ENCODE results near the gene RERE.
A peak's percentile ranks its signal among the peaks of the same experiment; 100 is the strongest.

RERE gene

DNA sequence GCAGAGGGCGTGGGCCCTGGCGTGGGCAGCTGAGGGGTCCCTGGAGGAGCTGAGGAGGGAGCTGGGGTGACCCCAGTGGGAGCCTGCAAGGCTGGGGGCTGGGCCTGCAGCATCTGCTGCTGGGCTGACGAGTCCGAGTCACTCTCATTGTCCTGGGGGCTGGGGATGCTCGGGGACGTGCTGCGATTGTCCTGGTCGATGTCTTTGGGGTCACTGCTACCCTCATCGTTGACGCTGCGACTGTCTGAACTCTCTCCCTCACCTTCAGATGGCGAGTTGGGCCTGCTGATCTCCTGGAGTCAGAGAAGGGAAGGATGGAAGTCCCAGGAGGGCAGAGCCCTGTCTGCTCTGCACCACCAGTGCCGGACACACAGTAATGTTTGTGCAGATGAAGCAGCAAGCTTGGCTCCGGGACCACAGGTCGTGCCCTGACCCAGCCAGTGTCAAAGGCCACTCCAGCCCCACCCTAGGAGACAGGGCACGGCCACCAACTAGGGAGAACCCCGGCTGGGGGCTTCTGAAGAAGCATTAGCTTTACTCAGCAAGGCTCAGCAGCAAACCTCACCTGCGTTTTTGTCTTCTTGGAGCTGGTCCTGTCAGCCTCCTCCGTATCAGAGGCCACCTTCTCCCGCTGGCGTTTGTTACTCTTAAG lies 456.1 kb downstream of the RERE start:
- ATAC-seq, result no peak
- DNase-seq, result no peak

GRCh38 chr1:8360493-8361197 lies 456.8 kb downstream of the RERE start:
- ATAC-seq, result no peak
- no peak for DNase-seq

DNA sequence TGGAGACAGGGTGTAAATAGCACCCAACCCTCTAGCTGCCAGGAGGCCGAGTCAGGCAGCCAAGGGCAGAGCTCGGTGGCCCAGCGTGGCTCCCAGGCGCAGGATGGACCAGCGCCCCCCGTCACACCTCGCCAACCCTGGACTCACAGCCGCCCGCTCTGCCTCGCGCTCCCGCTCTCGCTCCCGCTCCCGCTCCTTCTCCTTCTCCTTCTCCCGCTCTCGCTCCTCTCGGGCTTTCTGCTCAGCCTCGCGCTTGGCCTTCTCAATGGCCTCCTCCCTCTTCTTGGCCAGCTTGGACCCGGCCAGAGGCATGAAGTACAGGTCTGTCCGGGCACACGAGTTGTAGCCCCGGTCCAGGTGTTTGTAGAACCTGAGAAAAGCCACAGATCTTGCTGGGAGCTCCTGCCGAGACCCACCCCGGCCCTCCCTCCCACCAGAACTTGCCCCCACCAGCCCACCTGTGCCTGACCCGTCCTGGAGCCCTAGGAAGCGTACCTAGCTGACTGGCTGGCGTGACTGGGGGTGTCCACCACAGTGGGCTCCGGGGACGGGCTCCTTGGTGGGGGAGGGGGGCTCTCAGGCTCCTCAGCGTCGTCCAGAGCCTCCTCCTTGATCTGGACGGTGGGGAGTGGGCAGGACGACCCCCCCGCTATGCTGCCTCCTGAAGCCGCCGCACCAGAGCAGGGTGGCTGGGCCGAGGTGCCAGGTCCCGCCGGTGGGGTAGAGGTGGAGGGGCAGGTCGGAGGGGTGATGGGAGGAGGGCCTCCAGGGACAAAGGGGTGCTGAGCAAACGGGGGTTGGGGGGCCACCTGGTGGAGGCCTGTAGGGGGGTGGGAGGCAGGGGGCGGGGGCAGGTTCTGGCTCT lies 457.6 kb downstream of the RERE start:
- ATAC-seq (no peak), DNase-seq (no peak)

DNA sequence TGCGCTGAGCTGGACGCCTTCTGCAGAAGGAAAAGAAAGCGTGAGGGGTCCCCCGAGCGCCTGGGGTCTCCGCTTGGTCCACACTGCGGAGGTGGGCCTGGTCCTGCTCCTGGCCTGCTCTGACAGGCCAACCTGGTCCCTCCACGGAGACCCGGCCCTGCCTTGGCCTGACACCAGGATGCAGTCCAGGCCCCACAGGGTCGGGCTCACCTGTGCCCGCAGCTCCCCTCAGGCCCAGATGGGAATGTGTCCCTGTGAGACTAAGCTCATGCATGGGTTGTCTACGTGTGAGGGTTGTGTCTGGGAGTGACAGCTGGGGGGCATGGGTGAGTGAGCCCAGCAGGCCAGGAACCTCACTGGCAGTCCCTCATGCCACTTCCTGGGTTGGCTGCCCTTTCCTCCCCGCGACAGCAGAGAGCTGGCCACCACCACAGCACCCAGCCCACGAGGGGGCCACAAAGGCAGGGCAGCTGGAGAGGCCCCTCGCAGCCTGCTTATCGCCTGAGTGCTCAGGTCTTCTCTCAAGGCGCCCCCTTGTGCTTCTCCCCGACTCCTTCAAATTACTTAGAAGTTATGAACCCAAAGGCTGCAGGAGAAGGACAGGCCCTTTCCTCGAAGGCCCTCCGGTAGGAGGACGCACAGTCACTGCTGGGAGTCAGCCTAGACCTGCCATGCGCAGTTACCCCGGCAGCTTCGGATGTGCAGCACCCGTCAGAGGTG lies 458.4 kb downstream of the RERE start:
- ATAC-seq, result no peak

GRCh38 chr1:8358241-8358896 lies 459.1 kb downstream of the RERE start:
- ATAC-seq, result no peak
- DNase-seq, result no peak

More for the DNA sequence above, 458.4 kb downstream of the RERE start:
- DNase-seq, result no peak

DNA sequence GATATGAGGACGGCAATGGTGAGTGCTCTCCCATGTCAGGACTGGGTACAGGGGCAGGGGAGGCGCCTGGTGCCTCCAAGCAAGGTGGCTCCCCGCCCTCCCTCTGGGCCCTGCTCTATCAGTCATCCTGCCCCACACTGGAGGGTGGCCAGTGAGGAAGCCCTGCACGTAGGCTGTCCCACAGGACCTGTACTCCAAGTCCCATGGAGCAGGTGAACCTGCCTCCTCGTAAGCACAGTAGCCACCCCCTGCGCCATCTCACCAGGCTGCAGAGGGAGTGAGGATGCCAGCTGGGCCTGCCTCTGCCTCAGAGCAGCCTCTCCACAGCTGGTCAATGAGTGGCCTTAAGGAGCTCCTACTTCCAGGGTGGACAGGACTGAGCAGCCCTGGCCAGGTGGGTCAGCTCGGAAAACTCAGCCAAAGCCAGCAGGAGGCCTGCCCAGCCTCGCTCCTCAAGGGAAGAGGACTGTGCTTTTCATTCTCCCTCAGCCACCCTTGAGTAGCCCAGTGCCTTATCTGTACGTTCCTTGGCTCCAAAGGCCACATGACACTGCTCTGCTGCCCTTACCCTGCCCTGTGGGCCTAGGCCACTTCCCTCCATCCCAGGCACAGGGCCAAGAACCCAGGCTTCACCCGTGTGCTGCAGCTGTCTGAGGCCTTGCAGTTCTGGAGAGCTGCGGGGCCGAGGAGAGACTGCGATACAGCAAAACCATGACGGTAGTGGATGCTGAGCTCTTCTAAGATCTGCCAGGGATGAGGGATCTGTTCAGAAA lies 459.9 kb downstream of the RERE start:
- no peak for DNase-seq
- ATAC-seq, result no peak

GRCh38 chr1:8356256-8357209 lies 460.9 kb downstream of the RERE start:
- DNase-seq (no peak), ATAC-seq (no peak)

- no peak for ATAC-seq
- no peak for DNase-seq
Measured at GRCh38 chr1:8355439-8356255, 461.8 kb downstream of the RERE start.

DNA sequence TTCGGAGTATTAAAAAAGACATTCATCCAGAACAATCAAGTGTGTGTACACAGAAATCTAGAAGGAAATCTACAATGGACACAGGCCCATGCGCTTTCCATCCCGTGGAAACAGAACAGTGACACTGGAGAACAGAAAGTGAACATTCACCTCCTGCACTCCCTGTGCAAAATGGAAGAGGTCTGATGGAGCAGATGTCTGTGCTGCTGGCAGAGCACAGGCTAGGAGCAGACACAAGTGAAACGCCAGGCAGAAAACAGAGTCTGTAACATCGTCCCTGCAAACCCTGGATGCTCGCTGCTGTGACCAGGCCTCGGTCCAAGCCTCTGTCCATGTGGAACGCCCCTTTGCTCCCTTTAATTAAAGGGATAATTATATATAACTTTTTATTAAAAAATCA lies 463.4 kb downstream of the RERE start:
- DNase-seq, result no peak
- no peak for ATAC-seq

- DNase-seq (no peak), ATAC-seq (no peak)
Measured at GRCh38 chr1:8352886-8353785, 464.3 kb downstream of the RERE start.

DNA sequence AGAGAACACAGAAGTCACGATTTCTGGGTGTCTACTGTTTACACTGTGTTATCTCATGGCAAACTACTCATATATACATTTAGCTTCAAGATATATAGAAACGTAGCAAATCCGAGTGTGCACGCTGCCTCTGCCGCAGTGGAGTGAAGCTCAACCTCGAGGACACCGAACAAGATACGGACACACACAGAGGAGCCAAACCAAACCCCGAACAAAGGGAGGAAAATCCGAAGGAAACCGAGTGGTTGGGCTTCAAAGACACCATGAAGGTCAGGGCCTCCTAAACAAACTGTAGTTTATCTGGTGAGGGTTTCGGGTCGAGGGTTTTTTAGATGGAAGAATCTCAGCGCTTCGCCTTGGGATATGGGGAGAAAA lies 465.0 kb downstream of the RERE start:
- no peak for DNase-seq
- ATAC-seq, result no peak

GRCh38 chr1:8351693-8352470 lies 465.6 kb downstream of the RERE start:
- ATAC-seq (no peak), DNase-seq (peak; percentile 27)

GRCh38 chr1:8350914-8351684 lies 466.3 kb downstream of the RERE start:
- DNase-seq, result no peak
- ATAC-seq, result no peak

- DNase-seq (no peak), ATAC-seq (no peak)
Measured at GRCh38 chr1:8349961-8350360, 467.5 kb downstream of the RERE start.

DNA sequence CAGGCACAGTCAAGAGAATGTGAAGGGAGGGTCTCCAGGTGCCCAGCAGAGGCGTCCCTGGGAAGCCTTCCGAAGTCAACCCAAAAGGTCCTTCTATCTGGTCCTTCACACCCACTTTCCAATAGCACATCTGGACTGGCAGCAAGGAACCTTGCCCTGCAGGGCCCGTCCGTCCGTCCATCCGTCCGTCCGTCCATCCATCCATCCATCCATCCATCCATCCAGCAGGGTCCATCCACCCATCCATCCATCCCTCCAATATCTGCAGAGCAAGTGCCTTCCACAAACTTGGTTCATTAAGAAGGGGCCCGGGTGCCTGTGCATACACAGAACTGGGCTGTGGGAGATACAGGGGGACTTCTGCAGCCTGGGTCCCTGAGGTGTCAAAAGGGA lies 468.0 kb downstream of the RERE start:
- DNase-seq (no peak), ATAC-seq (no peak)

- DNase-seq (peak; percentile 74), ATAC-seq (peak; percentile 76)
Measured at GRCh38 chr1:8348777-8349472, 468.5 kb downstream of the RERE start.

Measured in stimulated activated naive CD8-positive, alpha-beta T cell treated with anti-CD3 and anti-CD28 coated beads, Interleukin-15, Interleukin-2, amounts not matched to agents 100 U/mL and 50 U/mL, for 24 hours (primary cell).